Measurements from ENCODE around the gene SLC44A5. TPM values are rescaled to one million over a fixed set of nuclear protein-coding genes. Genes with fewer than 3 reads are reported as not detected.

The SLC44A5 gene
- total RNA-seq, 4 donors from 2014 or later: 1.1 to 17.7 (median 5.8) TPM

DNA sequence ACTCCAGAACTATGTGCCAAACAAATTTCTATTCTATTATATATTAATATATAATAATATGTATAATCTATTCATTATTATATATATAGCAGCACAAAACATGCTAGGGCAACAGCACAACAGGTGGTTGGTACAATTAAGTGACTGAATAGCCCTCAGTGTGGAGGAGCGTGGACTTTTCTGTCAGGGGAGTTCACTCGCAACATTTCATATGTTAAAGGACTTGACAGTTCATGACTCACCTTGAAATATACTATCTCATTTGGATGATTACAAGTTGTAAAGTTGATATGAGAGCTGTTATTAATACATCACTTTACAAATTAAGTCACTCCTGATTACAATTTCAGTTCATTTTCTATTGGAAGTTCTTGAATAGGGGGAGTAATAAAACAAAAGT, 298.3 kb downstream of the SLC44A5 start:
- WGBS: 78% methylated on average over 2 of the region's 2 CpGs
- no peak overlapping the region for H3K27ac ChIP-seq
- no peaks in the 10 kb centered on the region for H3K9me3 ChIP-seq
- DNase-seq (ENCODE audit: low spot score in 2 of 2): no peak
- no peaks in the 10 kb centered on the region for H3K27me3 ChIP-seq
- no peak for TF ChIP-seq POLR2AphosphoS5 (IDR thresholded peaks at IDR 0.05)
- TF ChIP-seq POLR2A (IDR thresholded peaks at IDR 0.05): no peak
- TF ChIP-seq, protein P1, sequence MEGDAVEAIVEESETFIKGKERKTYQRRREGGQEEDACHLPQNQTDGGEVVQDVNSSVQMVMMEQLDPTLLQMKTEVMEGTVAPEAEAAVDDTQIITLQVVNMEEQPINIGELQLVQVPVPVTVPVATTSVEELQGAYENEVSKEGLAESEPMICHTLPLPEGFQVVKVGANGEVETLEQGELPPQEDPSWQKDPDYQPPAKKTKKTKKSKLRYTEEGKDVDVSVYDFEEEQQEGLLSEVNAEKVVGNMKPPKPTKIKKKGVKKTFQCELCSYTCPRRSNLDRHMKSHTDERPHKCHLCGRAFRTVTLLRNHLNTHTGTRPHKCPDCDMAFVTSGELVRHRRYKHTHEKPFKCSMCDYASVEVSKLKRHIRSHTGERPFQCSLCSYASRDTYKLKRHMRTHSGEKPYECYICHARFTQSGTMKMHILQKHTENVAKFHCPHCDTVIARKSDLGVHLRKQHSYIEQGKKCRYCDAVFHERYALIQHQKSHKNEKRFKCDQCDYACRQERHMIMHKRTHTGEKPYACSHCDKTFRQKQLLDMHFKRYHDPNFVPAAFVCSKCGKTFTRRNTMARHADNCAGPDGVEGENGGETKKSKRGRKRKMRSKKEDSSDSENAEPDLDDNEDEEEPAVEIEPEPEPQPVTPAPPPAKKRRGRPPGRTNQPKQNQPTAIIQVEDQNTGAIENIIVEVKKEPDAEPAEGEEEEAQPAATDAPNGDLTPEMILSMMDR (IDR thresholded peaks at IDR 0.05): no peak
- no peak for TF ChIP-seq EP300 (IDR thresholded peaks at IDR 0.05)
- no peaks in the 10 kb centered on the region for H3K4me1 ChIP-seq
- H3K36me3 ChIP-seq: no peaks in the 10 kb centered on the region
- no peak overlapping the region for H3K4me3 ChIP-seq

DNA sequence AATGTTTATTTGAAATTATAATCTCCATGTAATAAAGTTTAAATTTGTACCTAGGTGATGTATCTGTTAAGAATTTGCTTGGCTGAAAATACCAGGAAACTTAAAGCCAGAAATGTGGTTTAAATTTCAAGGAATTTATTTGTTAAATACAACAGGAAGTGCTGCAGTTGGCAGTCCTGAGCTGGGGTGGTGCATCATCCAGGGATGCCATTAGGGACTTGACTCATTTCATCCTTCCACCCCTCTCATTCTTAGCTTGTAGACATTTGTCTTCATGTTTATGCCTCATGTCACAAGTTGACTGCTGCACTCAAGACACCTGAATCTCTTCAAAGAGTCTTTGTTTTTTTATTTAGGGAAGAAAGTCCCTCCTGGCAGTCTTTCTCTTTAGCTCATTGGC, 300.8 kb downstream of the SLC44A5 start:
- H3K36me3 ChIP-seq: no peaks in the 10 kb centered on the region
- H3K27ac ChIP-seq: no peak overlapping the region
- no peaks in the 10 kb centered on the region for H3K9me3 ChIP-seq
- no peaks in the 10 kb centered on the region for H3K27me3 ChIP-seq
- no peaks in the 10 kb centered on the region for H3K4me1 ChIP-seq
- TF ChIP-seq POLR2AphosphoS5 (IDR thresholded peaks at IDR 0.05): no peak
- TF ChIP-seq EP300 (IDR thresholded peaks at IDR 0.05): no peak
- TF ChIP-seq POLR2A (IDR thresholded peaks at IDR 0.05): no peak
- TF ChIP-seq, protein P1 (IDR thresholded peaks at IDR 0.05): no peak
- DNase-seq (ENCODE audit: low spot score in 2 of 2): no peak
- H3K4me3 ChIP-seq: no peak overlapping the region

DNA sequence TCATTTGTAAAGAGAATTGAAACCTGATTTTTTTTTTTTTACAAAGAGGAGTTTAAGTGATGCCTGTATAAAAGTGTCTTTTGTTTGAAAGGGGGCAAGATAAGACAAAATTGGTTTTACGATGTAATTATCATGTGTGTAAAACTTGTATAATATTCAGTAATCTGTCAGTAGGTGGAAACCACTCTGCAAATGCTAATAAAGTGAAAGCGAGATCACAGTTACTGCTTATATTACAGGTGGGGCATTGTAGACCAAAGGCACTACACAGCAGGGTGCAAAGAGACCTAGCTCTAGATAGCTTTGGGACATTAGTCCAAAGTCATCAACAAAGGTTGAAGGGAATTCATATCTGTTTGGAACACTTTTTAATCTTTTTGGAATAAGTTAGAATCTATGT, 302.5 kb downstream of the SLC44A5 start:
- no peak for DNase-seq (ENCODE audit: low spot score in 2 of 2)
- no peak for TF ChIP-seq POLR2AphosphoS5 (IDR thresholded peaks at IDR 0.05)
- TF ChIP-seq, protein P1 (IDR thresholded peaks at IDR 0.05): no peak
- TF ChIP-seq EP300 (IDR thresholded peaks at IDR 0.05): no peak
- no peak for TF ChIP-seq POLR2A (IDR thresholded peaks at IDR 0.05)
- Histone ChIP-seq H3K36me3 (no peaks in the 10 kb centered on the region), H3K4me3 (no peak overlapping the region), H3K4me1 (no peaks in the 10 kb centered on the region), H3K27ac (no peak overlapping the region), H3K27me3 (no peaks in the 10 kb centered on the region), H3K9me3 (no peaks in the 10 kb centered on the region)
- 82% methylated on average over 2 of the region's 2 CpGs for whole genome bisulfite sequencing

DNA sequence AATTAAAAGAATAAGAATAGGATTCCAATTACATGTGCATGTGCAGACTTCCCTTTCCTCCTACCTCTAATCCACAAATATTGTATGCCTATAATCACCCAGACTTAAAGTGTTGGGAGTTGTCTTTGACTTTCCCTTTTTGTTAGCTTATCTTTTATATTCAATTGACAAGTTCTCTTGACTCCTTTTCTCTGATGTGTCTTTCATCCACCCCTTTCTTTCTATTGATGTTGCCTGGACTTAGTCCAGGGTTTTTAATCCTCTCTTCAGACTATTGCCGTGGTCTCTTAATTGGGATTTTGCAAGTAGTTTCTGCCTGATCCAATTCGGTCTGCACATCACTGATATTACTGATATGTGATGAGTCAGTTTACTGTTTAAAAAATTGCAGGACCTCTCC, 305.9 kb downstream of the SLC44A5 start:
- no peaks in the 10 kb centered on the region for H3K36me3 ChIP-seq
- TF ChIP-seq, protein P1 (IDR thresholded peaks at IDR 0.05): no peak
- no peak for TF ChIP-seq EP300 (IDR thresholded peaks at IDR 0.05)
- no peak for TF ChIP-seq POLR2AphosphoS5 (IDR thresholded peaks at IDR 0.05)
- TF ChIP-seq POLR2A (IDR thresholded peaks at IDR 0.05): no peak
- DNase-seq (ENCODE audit: low spot score in 2 of 2): no peak
- H3K27me3 ChIP-seq: no peaks in the 10 kb centered on the region
- no peak overlapping the region for H3K4me3 ChIP-seq
- H3K9me3 ChIP-seq: no peaks in the 10 kb centered on the region
- no peak overlapping the region for H3K27ac ChIP-seq
- H3K4me1 ChIP-seq: no peaks in the 10 kb centered on the region
- 53% methylated on average over 2 of the region's 2 CpGs for WGBS

DNA sequence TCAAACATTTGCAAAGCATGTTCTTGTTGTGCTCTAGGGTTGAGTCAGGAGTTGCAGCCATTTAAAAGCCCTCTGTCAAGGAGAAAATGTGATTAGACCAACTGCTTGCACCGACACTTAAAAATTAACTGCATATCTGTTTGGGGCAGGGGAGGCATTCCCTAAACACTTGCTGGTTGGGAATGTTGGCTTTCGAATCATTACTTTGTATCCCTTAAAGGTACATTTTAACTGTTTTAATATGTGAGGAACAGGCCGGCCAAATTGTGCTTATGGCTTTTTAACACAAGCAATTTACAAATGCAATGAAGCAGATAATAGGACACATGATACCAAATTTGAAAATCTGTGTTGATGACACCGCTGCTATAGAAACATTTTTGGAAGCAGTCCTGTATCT, 317.6 kb downstream of the SLC44A5 start:
- no peak overlapping the region for H3K27ac ChIP-seq
- no peaks in the 10 kb centered on the region for H3K27me3 ChIP-seq
- H3K4me3 ChIP-seq: no peak overlapping the region
- H3K36me3 ChIP-seq: no peaks in the 10 kb centered on the region
- TF ChIP-seq EP300 (IDR thresholded peaks at IDR 0.05) (no peak), POLR2A (IDR thresholded peaks at IDR 0.05) (no peak), POLR2AphosphoS5 (IDR thresholded peaks at IDR 0.05) (no peak)
- TF ChIP-seq, protein P1 (IDR thresholded peaks at IDR 0.05): no peak
- 78% methylated on average over 4 of the region's 4 CpGs for WGBS
- no peaks in the 10 kb centered on the region for H3K4me1 ChIP-seq
- DNase-seq (ENCODE audit: low spot score in 2 of 2): no peak
- H3K9me3 ChIP-seq: no peaks in the 10 kb centered on the region

Measured in suprapubic skin (tissue), 4 donors.